ENCODE data around the gene DUSP6. TPM values are rescaled to one million over a fixed set of nuclear protein-coding genes. Genes with fewer than 3 reads are reported as not detected.

DUSP6 gene
- total and polyA plus RNA-seq, 2 of the 13 experiments (the other 11 are each of a cell fraction or from before 2014, with no cell fraction given) = 40.9 to 161 TPM

DNA sequence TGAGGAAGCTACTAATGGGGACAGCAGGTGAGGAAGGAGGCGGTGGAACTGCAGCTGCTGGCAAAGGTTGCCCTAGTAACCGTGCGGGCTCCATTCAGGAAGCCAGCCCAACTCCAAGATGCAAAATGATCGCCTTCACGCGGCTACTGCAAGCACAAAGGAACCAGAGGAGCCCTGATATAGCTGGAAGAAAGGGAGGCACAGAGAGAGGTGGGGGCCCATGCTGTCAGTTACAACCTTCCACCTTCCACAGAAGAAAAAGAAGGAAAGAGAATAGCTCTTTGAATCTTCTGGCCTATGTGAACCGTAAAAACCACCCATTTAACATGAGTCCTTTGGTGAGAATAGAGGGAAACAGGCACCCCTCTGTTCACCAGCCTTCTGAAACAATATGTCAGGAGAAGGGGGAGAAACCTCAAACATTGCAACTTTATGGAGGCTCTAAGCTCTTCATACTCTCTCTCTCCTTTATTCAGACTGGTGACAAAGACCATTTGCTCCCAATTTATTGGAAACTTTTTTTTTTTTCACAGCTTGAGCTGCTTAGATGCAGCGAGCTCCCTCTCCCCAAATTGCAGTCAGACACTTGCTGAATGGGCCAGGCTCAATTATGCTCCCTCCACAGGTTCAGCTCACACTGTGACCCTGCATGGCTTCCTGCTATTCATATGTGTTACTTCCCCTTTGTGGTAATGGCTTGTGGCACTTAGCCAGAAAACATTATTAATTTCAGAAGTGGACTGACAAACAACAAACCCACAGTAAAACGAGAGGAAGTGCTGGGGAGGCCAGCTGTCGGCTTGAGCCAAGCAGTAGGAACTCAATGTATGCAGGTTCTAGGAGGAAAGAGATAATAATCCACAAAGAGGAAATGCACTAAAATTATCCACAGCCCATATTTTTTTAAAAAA, 6.2 kb downstream of the DUSP6 start (continued):
- TF ChIP-seq, protein P1, sequence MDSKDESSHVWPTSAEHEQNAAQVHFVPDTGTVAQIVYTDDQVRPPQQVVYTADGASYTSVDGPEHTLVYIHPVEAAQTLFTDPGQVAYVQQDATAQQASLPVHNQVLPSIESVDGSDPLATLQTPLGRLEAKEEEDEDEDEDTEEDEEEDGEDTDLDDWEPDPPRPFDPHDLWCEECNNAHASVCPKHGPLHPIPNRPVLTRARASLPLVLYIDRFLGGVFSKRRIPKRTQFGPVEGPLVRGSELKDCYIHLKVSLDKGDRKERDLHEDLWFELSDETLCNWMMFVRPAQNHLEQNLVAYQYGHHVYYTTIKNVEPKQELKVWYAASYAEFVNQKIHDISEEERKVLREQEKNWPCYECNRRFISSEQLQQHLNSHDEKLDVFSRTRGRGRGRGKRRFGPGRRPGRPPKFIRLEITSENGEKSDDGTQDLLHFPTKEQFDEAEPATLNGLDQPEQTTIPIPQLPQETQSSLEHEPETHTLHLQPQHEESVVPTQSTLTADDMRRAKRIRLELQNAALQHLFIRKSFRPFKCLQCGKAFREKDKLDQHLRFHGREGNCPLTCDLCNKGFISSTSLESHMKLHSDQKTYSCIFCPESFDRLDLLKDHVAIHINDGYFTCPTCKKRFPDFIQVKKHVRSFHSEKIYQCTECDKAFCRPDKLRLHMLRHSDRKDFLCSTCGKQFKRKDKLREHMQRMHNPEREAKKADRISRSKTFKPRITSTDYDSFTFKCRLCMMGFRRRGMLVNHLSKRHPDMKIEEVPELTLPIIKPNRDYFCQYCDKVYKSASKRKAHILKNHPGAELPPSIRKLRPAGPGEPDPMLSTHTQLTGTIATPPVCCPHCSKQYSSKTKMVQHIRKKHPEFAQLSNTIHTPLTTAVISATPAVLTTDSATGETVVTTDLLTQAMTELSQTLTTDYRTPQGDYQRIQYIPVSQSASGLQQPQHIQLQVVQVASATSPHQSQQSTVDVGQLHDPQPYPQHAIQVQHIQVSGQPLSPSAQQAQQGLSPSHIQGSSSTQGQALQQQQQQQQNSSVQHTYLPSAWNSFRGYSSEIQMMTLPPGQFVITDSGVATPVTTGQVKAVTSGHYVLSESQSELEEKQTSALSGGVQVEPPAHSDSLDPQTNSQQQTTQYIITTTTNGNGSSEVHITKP (CRISPR knock-in tag; IDR thresholded peaks at IDR 0.05; ENCODE audit: low read depth) = 0 out of 2 replicates have a peak, but pooled peaks have one; percentile 20
- TF ChIP-seq SALL1 (CRISPR knock-in tag; IDR thresholded peaks at IDR 0.05) = peak; percentile 70; the same call in 1 of the 2 replicates
- no peak for TF ChIP-seq NFE2 (CRISPR knock-in tag; IDR thresholded peaks at IDR 0.05)
- TF ChIP-seq, protein P2, sequence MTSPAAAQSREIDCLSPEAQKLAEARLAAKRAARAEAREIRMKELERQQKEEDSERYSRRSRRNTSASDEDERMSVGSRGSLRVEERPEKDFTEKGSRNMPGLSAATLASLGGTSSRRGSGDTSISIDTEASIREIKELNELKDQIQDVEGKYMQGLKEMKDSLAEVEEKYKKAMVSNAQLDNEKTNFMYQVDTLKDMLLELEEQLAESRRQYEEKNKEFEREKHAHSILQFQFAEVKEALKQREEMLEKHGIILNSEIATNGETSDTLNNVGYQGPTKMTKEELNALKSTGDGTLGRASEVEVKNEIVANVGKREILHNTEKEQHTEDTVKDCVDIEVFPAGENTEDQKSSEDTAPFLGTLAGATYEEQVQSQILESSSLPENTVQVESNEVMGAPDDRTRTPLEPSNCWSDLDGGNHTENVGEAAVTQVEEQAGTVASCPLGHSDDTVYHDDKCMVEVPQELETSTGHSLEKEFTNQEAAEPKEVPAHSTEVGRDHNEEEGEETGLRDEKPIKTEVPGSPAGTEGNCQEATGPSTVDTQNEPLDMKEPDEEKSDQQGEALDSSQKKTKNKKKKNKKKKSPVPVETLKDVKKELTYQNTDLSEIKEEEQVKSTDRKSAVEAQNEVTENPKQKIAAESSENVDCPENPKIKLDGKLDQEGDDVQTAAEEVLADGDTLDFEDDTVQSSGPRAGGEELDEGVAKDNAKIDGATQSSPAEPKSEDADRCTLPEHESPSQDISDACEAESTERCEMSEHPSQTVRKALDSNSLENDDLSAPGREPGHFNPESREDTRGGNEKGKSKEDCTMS (CRISPR knock-in tag; conservative IDR thresholded peaks at IDR 0.05) = no peak
- TF ChIP-seq SOX13 (IDR thresholded peaks at IDR 0.05) = no peak
- TF ChIP-seq SOX13 (CRISPR knock-in tag; conservative IDR thresholded peaks at IDR 0.05 in 1 of 2, IDR thresholded peaks at IDR 0.05 in 1 of 2) = peak in 1 of 2 experiments; percentile 6; a peak in 1 of 4 replicates
- TF ChIP-seq HNRNPH1 (optimal IDR thresholded peaks at IDR 0.05; ENCODE audit: low read depth, low read length) = no peak
- TF ChIP-seq REXO4 (CRISPR knock-in tag; IDR thresholded peaks at IDR 0.05; ENCODE audit: borderline replicate concordance) = no peak
- TF ChIP-seq HNRNPUL1 (IDR thresholded peaks at IDR 0.05; ENCODE audit: low read depth, low read length) = no peak
- TF ChIP-seq, protein P3, sequence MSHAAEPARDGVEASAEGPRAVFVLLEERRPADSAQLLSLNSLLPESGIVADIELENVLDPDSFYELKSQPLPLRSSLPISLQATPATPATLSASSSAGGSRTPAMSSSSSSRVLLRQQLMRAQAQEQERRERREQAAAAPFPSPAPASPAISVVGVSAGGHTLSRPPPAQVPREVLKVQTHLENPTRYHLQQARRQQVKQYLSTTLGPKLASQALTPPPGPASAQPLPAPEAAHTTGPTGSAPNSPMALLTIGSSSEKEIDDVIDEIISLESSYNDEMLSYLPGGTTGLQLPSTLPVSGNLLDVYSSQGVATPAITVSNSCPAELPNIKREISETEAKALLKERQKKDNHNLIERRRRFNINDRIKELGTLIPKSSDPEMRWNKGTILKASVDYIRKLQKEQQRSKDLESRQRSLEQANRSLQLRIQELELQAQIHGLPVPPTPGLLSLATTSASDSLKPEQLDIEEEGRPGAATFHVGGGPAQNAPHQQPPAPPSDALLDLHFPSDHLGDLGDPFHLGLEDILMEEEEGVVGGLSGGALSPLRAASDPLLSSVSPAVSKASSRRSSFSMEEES (CRISPR knock-in tag; IDR thresholded peaks at IDR 0.05) = 0 out of 2 replicates have a peak, but pooled peaks have one; percentile 17
- no peak for TF ChIP-seq ZNF660 (CRISPR knock-in tag; IDR thresholded peaks at IDR 0.05; ENCODE audit: borderline replicate concordance, low read depth)
- TF ChIP-seq, protein P4, sequence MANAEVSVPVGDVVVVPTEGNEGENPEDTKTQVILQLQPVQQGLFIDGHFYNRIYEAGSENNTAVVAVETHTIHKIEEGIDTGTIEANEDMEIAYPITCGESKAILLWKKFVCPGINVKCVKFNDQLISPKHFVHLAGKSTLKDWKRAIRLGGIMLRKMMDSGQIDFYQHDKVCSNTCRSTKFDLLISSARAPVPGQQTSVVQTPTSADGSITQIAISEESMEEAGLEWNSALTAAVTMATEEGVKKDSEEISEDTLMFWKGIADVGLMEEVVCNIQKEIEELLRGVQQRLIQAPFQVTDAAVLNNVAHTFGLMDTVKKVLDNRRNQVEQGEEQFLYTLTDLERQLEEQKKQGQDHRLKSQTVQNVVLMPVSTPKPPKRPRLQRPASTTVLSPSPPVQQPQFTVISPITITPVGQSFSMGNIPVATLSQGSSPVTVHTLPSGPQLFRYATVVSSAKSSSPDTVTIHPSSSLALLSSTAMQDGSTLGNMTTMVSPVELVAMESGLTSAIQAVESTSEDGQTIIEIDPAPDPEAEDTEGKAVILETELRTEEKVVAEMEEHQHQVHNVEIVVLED (CRISPR knock-in tag; IDR thresholded peaks at IDR 0.05; ENCODE audit: borderline replicate concordance) = no peak
- TF ChIP-seq, protein P5, sequence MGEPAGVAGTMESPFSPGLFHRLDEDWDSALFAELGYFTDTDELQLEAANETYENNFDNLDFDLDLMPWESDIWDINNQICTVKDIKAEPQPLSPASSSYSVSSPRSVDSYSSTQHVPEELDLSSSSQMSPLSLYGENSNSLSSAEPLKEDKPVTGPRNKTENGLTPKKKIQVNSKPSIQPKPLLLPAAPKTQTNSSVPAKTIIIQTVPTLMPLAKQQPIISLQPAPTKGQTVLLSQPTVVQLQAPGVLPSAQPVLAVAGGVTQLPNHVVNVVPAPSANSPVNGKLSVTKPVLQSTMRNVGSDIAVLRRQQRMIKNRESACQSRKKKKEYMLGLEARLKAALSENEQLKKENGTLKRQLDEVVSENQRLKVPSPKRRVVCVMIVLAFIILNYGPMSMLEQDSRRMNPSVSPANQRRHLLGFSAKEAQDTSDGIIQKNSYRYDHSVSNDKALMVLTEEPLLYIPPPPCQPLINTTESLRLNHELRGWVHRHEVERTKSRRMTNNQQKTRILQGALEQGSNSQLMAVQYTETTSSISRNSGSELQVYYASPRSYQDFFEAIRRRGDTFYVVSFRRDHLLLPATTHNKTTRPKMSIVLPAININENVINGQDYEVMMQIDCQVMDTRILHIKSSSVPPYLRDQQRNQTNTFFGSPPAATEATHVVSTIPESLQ (CRISPR knock-in tag; conservative IDR thresholded peaks at IDR 0.05) = no peak
- no peak for TF ChIP-seq ZNF672 (CRISPR knock-in tag; IDR thresholded peaks at IDR 0.05)
- no peak for TF ChIP-seq ZBTB8A (CRISPR knock-in tag; IDR thresholded peaks at IDR 0.05; ENCODE audit: borderline replicate concordance, low read depth)
- no peak for TF ChIP-seq ZNF251 (CRISPR knock-in tag; IDR thresholded peaks at IDR 0.05)
